ENCODE results near the gene TNPO2.

The TNPO2 gene

GRCh38 chr19:12652219-12652618, 71.5 kb downstream of the TNPO2 start:
- no peak for DNase-seq (ENCODE audit: low read depth in 2 of 2)
- TF ChIP-seq, protein P1, sequence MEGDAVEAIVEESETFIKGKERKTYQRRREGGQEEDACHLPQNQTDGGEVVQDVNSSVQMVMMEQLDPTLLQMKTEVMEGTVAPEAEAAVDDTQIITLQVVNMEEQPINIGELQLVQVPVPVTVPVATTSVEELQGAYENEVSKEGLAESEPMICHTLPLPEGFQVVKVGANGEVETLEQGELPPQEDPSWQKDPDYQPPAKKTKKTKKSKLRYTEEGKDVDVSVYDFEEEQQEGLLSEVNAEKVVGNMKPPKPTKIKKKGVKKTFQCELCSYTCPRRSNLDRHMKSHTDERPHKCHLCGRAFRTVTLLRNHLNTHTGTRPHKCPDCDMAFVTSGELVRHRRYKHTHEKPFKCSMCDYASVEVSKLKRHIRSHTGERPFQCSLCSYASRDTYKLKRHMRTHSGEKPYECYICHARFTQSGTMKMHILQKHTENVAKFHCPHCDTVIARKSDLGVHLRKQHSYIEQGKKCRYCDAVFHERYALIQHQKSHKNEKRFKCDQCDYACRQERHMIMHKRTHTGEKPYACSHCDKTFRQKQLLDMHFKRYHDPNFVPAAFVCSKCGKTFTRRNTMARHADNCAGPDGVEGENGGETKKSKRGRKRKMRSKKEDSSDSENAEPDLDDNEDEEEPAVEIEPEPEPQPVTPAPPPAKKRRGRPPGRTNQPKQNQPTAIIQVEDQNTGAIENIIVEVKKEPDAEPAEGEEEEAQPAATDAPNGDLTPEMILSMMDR (IDR thresholded peaks at IDR 0.05; ENCODE audit: low read depth, low read length): no peak
- no peak overlapping the region for H3K4me3 ChIP-seq (replicated peaks in 1 of 2; ENCODE audit: low read depth in 2 of 2, low read length in 2 of 2)

DNA sequence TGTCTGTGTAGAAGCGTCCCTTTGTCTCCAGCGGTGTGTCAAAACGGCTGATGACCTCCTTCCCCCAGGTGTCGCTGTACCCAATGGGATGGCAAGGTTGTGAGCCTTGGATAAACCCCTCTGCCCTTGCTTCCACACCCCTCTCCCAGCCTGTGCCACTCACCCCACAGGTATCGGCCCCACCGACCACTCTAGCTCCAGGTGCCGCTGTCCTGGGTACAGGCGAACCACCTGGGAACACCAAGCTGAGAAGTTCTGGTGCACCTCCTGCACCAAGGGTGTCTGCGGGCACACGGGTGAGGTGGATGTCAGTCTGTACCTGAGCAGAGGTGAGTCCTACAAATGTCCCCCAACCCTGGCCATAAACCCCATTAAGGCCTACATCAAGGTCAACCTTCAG, 73.8 kb downstream of the TNPO2 start:
- TF ChIP-seq, protein P1 (IDR thresholded peaks at IDR 0.05; ENCODE audit: low read depth, low read length): no peak
- no peak for DNase-seq (ENCODE audit: low read depth in 2 of 2)
- H3K4me3 ChIP-seq (replicated peaks in 1 of 2; ENCODE audit: low read depth in 2 of 2, low read length in 2 of 2): no peak overlapping the region

All from cardiac fibroblast (primary cell).